Left ventricle myocardium inferior (tissue), 1 donor: Measurements from ENCODE around the gene ZNF14. TPM values are rescaled to one million over a fixed set of nuclear protein-coding genes. Genes with fewer than 3 reads are reported as not detected.
"Not testable (repeated sequence)": the region's sequence is repeated elsewhere in the genome, so short reads cannot be mapped to it uniquely, and the experiment has no call there.

Experiments
- DNase-seq: peaks from one replicate; pipeline ENCODE4 v3.0.0-alpha.2; 2020
- H3K27ac ChIP-seq: fragments of 200-600 bp; replicated peaks from 2 replicates; pipeline ENCODE4 v1.8.0; 2021
- H3K27me3 ChIP-seq: fragments of 200-600 bp; 2 replicates; pipeline ENCODE4 v1.8.0; 2021; ENCODE audit warnings: low read depth
- H3K36me3 ChIP-seq: fragments of 200-600 bp; 2 replicates; pipeline ENCODE4 v1.8.0; 2021
- H3K4me1 ChIP-seq: fragments of 200-600 bp; 2 replicates; pipeline ENCODE4 v1.8.0; 2021
- H3K4me3 ChIP-seq: fragments of 200-600 bp; 2 replicates; pipeline ENCODE4 v1.8.0; 2021; ENCODE audit warnings: mild to moderate bottlenecking, moderate library complexity
- H3K9me3 ChIP-seq: fragments of 200-600 bp; replicated peaks from 2 replicates; pipeline ENCODE4 v1.8.0; 2021
- intact Hi-C: fragments of 100-400 bp; cut with micrococcal nuclease; formaldehyde crosslinking; loops from one replicate; pipeline ENCODE4 v1.11.0; 2022
- total RNA-seq: library from RNA; stranded (reverse); fragmentation: NEBNext Ultra II Directional; extraction: Animal tissue kit (Norgen Biotek cat#: 25700); gene quantifications from one replicate; pipeline ENCODE4 v1.2.1, GENCODE V29; 2021
- TF ChIP-seq, protein P1 (sequence below): fragments of 200-600 bp; IDR thresholded peaks from 2 replicates; pipeline ENCODE4 v1.8.0; 2021; ENCODE audit warnings: antibody characterized with exemption, mild to moderate bottlenecking, borderline replicate concordance
- donor health status: DM: no; HTN: yes; CAD: no; lungs with severe emphysema.

ZNF14 gene
- total RNA-seq, 1 donor from 2014 or later = 3.7 TPM

DNA sequence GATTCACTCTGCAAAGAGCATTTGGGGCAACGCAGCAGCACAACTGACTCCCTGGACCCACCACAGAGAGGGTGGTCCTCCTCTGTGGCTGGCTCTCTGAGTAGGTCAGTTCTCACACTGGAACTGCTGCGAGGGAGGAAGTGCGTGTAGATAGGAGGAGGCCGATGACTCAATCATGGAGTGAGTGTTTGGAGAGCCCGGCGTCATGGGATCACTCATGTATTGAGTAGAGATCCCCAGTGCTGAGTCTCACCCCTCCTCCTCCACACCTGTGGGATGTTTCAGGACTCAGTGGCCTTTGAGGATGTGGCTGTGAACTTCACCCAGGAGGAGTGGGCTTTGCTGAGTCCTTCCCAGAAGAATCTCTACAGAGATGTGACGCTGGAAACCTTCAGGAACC lies 55.3 kb downstream of the ZNF14 start:
- no peaks in the 10 kb centered on the region for H3K27me3 ChIP-seq
- DNase-seq = no peak
- peaks cover 39% of the 10 kb centered on the region for H3K9me3 ChIP-seq
- TF ChIP-seq, protein P1, sequence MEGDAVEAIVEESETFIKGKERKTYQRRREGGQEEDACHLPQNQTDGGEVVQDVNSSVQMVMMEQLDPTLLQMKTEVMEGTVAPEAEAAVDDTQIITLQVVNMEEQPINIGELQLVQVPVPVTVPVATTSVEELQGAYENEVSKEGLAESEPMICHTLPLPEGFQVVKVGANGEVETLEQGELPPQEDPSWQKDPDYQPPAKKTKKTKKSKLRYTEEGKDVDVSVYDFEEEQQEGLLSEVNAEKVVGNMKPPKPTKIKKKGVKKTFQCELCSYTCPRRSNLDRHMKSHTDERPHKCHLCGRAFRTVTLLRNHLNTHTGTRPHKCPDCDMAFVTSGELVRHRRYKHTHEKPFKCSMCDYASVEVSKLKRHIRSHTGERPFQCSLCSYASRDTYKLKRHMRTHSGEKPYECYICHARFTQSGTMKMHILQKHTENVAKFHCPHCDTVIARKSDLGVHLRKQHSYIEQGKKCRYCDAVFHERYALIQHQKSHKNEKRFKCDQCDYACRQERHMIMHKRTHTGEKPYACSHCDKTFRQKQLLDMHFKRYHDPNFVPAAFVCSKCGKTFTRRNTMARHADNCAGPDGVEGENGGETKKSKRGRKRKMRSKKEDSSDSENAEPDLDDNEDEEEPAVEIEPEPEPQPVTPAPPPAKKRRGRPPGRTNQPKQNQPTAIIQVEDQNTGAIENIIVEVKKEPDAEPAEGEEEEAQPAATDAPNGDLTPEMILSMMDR = no peak
- H3K27ac ChIP-seq = no peak overlapping the region
- no peak overlapping the region for H3K4me3 ChIP-seq
- intact Hi-C loops = no loop called here
- H3K36me3 ChIP-seq = peaks cover 86% of the 10 kb centered on the region
- no peaks in the 10 kb centered on the region for H3K4me1 ChIP-seq

DNA sequence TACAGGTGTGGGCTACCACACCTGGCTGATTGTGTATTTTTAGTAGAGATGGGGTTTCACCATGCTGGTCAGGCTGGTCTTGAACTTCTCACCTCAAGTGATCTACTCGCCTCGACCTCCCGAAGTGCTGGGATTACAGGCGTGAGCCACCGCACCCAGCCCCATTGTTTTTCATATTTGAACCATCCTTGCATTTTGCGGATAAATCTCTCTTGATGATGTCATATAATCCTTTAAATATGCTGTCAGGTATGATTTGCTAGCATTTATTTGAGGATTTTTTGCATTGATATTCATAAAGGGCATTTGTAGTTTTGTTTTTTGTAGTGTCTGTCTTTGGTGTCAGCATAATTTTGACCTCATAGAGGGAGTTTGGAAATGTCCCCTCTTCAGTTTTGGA lies 58.6 kb downstream of the ZNF14 start:
- peaks cover 11% of the 10 kb centered on the region for H3K4me1 ChIP-seq
- H3K27ac ChIP-seq = no peak overlapping the region
- no peak for DNase-seq
- no peaks in the 10 kb centered on the region for H3K27me3 ChIP-seq
- H3K4me3 ChIP-seq = no peak overlapping the region
- TF ChIP-seq, protein P1 = no peak
- peaks cover 53% of the 10 kb centered on the region for H3K36me3 ChIP-seq
- intact Hi-C loops = no loop called here
- peaks cover 10% of the 10 kb centered on the region for H3K9me3 ChIP-seq

DNA sequence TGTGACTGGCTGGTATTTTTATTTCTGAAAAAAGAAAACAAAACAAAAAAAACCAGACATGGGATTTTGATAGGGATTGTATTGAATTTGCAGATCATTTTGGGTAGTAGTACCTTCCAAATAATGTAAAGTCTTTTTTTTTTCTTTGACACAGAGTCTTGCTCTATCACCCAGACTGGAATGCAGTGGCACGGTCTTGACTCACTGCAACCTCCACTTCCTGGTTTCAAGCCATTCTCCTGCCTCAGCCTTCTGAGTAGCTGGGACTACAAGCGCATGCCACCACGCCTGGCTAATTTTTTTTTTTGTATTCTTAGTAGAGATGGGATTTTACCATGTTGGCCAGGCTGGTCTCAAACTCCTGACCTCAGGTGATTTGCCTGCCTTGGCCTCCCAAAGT lies 60.1 kb downstream of the ZNF14 start:
- Histone ChIP-seq H3K36me3 (peaks cover 38% of the 10 kb centered on the region), H3K9me3 (no peaks in the 10 kb centered on the region), H3K27ac (no peak overlapping the region), H3K4me3 (no peak overlapping the region), H3K4me1 (peaks cover 23% of the 10 kb centered on the region), H3K27me3 (no peaks in the 10 kb centered on the region)
- DNase-seq = no peak
- intact Hi-C loops = no loop called here
- TF ChIP-seq, protein P1 = no peak

DNA sequence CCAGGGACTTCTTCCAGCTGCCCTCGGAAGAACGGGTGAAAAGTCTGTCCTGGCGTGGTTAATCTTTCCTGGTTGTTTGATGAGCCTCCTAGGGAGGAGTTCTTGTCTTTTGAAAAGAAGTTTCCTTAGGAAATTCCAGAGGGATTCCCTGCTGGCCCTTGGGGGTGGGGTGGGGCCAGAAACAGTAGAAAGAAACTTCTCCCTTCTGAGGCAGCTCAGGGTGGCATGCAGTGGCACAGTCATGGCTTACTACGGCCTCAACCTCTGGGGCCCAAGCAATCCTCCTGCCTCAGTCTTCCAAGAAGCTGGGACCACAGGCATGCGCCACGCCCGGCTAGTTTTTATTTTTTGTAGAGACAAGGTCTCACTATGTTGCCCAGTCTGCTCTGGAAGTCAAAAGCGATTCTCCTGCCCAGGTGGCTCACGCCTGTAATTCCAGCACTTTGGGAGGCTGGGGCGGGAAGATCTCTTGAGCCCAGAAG lies 62.8 kb downstream of the ZNF14 start:
- TF ChIP-seq, protein P1 = no peak
- Histone ChIP-seq H3K4me3 (peak overlapping the region; percentile 79), H3K36me3 (peaks cover 18% of the 10 kb centered on the region), H3K4me1 (peaks cover 23% of the 10 kb centered on the region), H3K9me3 (no peaks in the 10 kb centered on the region), H3K27ac (no peak overlapping the region), H3K27me3 (no peaks in the 10 kb centered on the region)
- intact Hi-C loops = no loop called here
- no peak for DNase-seq

DNA sequence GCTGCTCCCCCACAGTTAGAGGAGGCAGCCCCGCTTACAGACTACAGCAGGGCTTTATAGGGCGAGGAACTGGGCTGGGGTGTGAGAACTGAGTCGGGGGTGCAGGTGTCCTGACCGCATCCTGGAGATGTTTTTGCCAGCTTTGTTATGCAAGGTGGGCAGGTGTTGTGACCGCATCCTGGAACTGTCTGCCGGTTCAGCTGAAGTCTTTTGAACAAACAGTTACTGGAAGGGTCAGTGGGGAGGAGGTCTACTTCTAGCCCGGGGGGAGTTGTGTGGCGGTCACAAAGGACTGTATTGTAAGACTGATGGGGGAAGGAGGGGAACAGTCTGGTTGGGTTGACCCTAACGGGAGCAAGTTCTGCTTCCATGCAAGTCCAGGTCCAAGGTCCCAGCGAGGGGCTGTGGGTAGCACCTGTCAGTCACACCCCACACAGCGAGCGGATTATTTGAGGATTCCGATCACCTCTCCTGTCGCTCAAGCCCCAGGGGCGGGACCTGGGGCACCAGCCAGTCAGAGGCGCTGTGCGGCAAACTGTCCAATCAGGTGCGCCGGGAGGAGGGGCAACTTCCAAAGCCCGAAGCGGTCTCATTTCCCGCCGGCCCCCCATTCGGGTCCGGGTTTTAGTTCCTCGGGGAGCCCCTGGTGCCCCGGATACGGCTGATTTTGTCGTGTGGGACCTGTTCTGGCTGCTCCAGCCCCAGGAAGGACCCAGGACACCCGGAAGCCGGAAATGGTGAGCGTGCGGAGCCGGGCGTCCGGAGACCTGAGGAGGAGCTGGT lies 64.5 kb downstream of the ZNF14 start, which contains the start of gene ZNF101:
Gene ZNF101 (plus strand): TSS at position 610 of the 783 bp plus-strand sequence. CDS start 125 bp downstream, at position 735.
- Histone ChIP-seq H3K27ac (peak within 1 kb of the TSS; percentile 77), H3K4me1 (peaks cover 28% of the 10 kb centered on the region), H3K36me3 (peaks cover 6% of the 10 kb centered on the region), H3K27me3 (no peaks in the 10 kb centered on the region), H3K4me3 (peak within 1 kb of the TSS; percentile 79), H3K9me3 (no peaks in the 10 kb centered on the region)
- TF ChIP-seq, protein P1 = no peak
- DNase-seq = peak; percentile 93
- intact Hi-C loops = no loop called here

DNA sequence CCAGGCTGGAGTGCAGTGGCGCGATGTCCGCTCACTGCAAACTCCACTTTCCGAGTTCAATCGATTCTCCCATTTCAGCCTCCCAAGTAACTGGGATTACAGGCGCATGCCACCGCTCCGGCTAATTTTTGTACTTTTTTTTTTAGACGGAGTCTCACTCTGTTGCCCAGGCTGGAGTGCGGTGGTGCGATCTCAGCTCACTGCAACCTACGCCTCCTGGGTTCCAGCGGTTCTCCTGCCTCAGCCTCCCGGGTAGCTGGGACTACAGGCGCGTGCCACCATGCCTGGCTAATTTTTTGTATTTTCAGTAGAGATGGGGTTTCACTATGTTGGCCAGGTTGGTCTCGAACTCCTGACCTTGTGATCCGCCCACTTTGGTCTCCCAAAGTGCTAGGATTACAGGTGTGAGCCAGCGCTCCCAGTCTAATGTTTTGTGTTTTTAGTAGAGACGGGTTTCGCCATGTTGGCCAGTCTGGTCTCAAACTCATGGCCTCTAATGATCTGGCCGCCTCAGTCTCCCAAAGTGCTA lies 67.4 kb downstream of the ZNF14 start:
- DNase-seq, H3K36me3 ChIP-seq, H3K9me3 ChIP-seq, intact Hi-C loops, H3K4me3 ChIP-seq, H3K27ac ChIP-seq, H3K27me3 ChIP-seq: not testable (repeated sequence)
- H3K4me1 ChIP-seq = peaks cover 52% of the 10 kb centered on the region
